Gastrocnemius medialis (tissue), 4 donors: ENCODE measurements around the gene ZFP3. TPM values are rescaled to one million over a fixed set of nuclear protein-coding genes. Genes with fewer than 3 reads are reported as not detected.
"Not testable (repeated sequence)": the region's sequence is repeated elsewhere in the genome, so short reads cannot be mapped to it uniquely, and the experiment has no call there.

ENCODE experiments used
- ATAC-seq, 2 donors: fragments of 150-250 bp; one replicate each; pipeline ENCODE4 v1.9.1; 2016
- DNase-seq, 2 donors: peaks; one replicate each; pipeline ENCODE4 v3.0.0-alpha.2; 2019
- H3K27ac ChIP-seq, 4 donors: fragments of 200-600 bp; sonication (generic); 1 replicate in 1 of 4; 2 replicates in 3 of 4; pipeline ENCODE4 v1.5.1; 2016 to 2018; ENCODE audit warnings: mild to moderate bottlenecking in 2 of 4, moderate library complexity in 1 of 4
- H3K27me3 ChIP-seq, 3 donors: fragments of 200-600 bp; sonication (generic) in 2 of 3; 1 replicate in 1 of 3; 2 replicates in 2 of 3; pipeline versions ENCODE4 v1.5.1 to v1.6.0; 2016 to 2019; ENCODE audit warnings: mild to moderate bottlenecking in 1 of 3, moderate library complexity in 1 of 3
- H3K36me3 ChIP-seq, 2 donors: fragments of 200-600 bp; sonication (generic) in 1 of 2; one replicate each; pipeline ENCODE4 v1.5.1; 2017 to 2018
- H3K4me1 ChIP-seq, 2 donors: fragments of 200-600 bp; sonication (generic) in 1 of 2; one replicate each; pipeline ENCODE4 v1.5.1; 2016 to 2017; ENCODE audit warnings: mild to moderate bottlenecking in 2 of 2
- H3K4me3 ChIP-seq, 4 donors: fragments of 200-600 bp; sonication (generic) in 3 of 4; 1 replicate in 1 of 4; 2 replicates in 3 of 4; pipeline ENCODE4 v1.5.1; 2016 to 2019; ENCODE audit warnings: mild to moderate bottlenecking in 2 of 4
- H3K9me3 ChIP-seq, 3 donors: fragments of 200-600 bp; sonication (generic) in 2 of 3; 1 replicate in 1 of 3; 2 replicates in 2 of 3; pipeline ENCODE4 v1.5.1; 2016 to 2019
- CTCF ChIP-seq, 5 experiments: fragments of 450-650 bp in 3 of 5; fragments of 200-600 bp in 2 of 5; sonication (generic) in 2 of 5; IDR thresholded peaks in 4 of 5; conservative IDR thresholded peaks in 1 of 5; 1 replicate in 4 of 5; 2 replicates in 1 of 5; pipeline ENCODE4 v1.5.1; 2016 to 2019; ENCODE audit warnings: antibody characterized with exemption in 5 of 5, mild to moderate bottlenecking in 3 of 5, moderate library complexity in 3 of 5
- POLR2A ChIP-seq, 2 donors: fragments of 450-650 bp; IDR thresholded peaks; one replicate each; pipeline ENCODE4 v1.6.1; 2017; ENCODE audit warnings: antibody characterized with exemption in 2 of 2, mild to moderate bottlenecking in 2 of 2, moderate library complexity in 2 of 2
- in situ Hi-C, 4 donors: fragments of 200-750 bp; cut with MboI; loops; one replicate each; pipeline versions ENCODE4 v1.15.0 to v1.8.0; 2017; ENCODE audit warnings: low sequenced_read_pairs in 4 of 4
- intact Hi-C: fragments of 100-400 bp; cut with DNase I; formaldehyde crosslinking; loops from one replicate; pipeline ENCODE4 v1.15.1; 2023; ENCODE audit warnings: low total_unique reads
- total RNA-seq, 4 donors: library from RNA; depleted of rRNA; stranded (reverse); fragments of >200 nt; gene quantifications; one replicate each; pipeline versions ENCODE4 v1.1.0 to v1.2.3, GENCODE V29; 2016

ZFP3 gene
- total RNA-seq, 4 donors from 2014 or later, result 6.1 to 11.4 (median 7.6) TPM

- DNase-seq (peak in 1 of 2 donors; percentile 73), ATAC-seq (peak in 1 of 2 donors; percentile 37)
- peak within 1 kb of the TSS in 1 of 4 donors; percentile 77 for H3K27ac ChIP-seq
Measured at GRCh38 chr17:5115673-5116651, 37.7 kb downstream of the ZFP3 start, which contains the start of gene USP6. Gene USP6, plus strand, starts transcription at chr17:5116032. Its CDS starts 14,336 bp downstream, at chr17:5130368.

GRCh38 chr17:5118219-5118618, 40.0 kb downstream of the ZFP3 start:
- peaks cover 18 to 27% of the 10 kb centered on the region in 2 donors for H3K4me1 ChIP-seq
- ATAC-seq (no peak), DNase-seq (no peak)
- no peak for TF ChIP-seq CTCF (IDR thresholded peaks at IDR 0.05 in 4 of 5, conservative IDR thresholded peaks at IDR 0.05 in 1 of 5)
- TF ChIP-seq POLR2A (IDR thresholded peaks at IDR 0.05), result no peak
- in situ Hi-C loops (no loop called here), intact Hi-C loops (no loop called here)
- peaks cover 24% of the 10 kb centered on the region in 3 donors for H3K27me3 ChIP-seq
- no peak overlapping the region for H3K4me3 ChIP-seq
- H3K27ac ChIP-seq, result peak overlapping the region in 1 of 4 donors; percentile 77
- H3K9me3 ChIP-seq, result no peaks in the 10 kb centered on the region
- peaks cover 0 to 11% of the 10 kb centered on the region in 2 donors for H3K36me3 ChIP-seq

More at GRCh38 chr17:5115673-5116651, 37.7 kb downstream of the ZFP3 start, which contains the start of gene USP6:
- Histone ChIP-seq H3K4me1 (peaks cover 17 to 19% of the 10 kb centered on the region in 2 donors), H3K36me3 (peaks cover 0 to 11% of the 10 kb centered on the region in 2 donors), H3K27me3 (peaks cover 24% of the 10 kb centered on the region in 3 donors), H3K9me3 (no peaks in the 10 kb centered on the region), H3K4me3 (peak within 1 kb of the TSS in 1 of 4 donors; percentile 52)
- TF ChIP-seq POLR2A (IDR thresholded peaks at IDR 0.05) (no peak), CTCF (IDR thresholded peaks at IDR 0.05 in 4 of 5, conservative IDR thresholded peaks at IDR 0.05 in 1 of 5) (no peak)
- intact Hi-C loops (no loop called here), in situ Hi-C loops (no loop called here)

DNA sequence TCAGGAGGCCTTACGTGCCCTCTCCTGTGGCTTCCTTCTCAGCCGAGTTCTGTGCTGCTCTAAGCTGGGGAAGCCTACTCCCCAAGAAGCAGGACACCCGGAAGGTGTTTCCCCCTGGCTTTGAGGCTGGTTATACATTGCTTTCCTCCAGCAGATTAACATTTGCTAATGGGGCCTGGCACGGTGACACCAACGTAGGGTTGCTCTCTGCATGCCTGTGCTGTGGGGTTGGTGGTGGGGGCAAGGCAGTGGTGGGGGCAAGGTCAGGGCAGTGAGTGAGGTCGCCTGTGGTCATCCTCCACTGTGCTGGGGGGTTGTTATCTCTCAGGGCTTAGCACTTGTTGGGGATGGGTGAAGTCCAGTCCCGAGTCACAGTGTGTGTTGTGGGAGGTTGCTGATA, 41.8 kb downstream of the ZFP3 start:
- in situ Hi-C loops (no loop called here), intact Hi-C loops (loop anchor here (5.0 kb wide), 1 partner anchor 118 kb away; no protein-coding TSS in a partner anchor)
- H3K4me3 ChIP-seq, result no peak overlapping the region
- no peak for TF ChIP-seq CTCF (IDR thresholded peaks at IDR 0.05 in 4 of 5, conservative IDR thresholded peaks at IDR 0.05 in 1 of 5)
- no peak for TF ChIP-seq POLR2A (IDR thresholded peaks at IDR 0.05)
- no peak for DNase-seq
- H3K27ac ChIP-seq, result peak overlapping the region; percentile 86 to 92 (median 88)
- peaks cover 14 to 18% (median 17%) of the 10 kb centered on the region in 3 donors for H3K27me3 ChIP-seq
- no peak for ATAC-seq
- no peaks in the 10 kb centered on the region for H3K9me3 ChIP-seq
- H3K4me1 ChIP-seq, result peaks cover 18 to 27% of the 10 kb centered on the region in 2 donors
- H3K36me3 ChIP-seq, result no peaks in the 10 kb centered on the region

GRCh38 chr17:5120436-5121185, 42.3 kb downstream of the ZFP3 start:
- Histone ChIP-seq H3K4me3 (peak overlapping the region in 3 of 4 donors; percentile 65 to 78 (median 70)), H3K27me3 (peaks cover 9 to 12% (median 11%) of the 10 kb centered on the region in 3 donors), H3K4me1 (peaks cover 18 to 27% of the 10 kb centered on the region in 2 donors), H3K27ac (peak overlapping the region; percentile 86 to 92 (median 88))
- ATAC-seq, result peak; percentile 34 to 43
- intact Hi-C loops, result loop anchor here (5.0 kb wide), 1 partner anchor 118 kb away; no protein-coding TSS in a partner anchor
- peak; percentile 79 to 90 for DNase-seq
- H3K36me3 ChIP-seq, H3K9me3 ChIP-seq, in situ Hi-C loops: not testable (repeated sequence)
